Lower leg skin (tissue), 4 donors: ENCODE results near the gene GADD45B. TPM values are rescaled to one million over a fixed set of nuclear protein-coding genes. Genes with fewer than 3 reads are reported as not detected.
"Not testable (repeated sequence)": the region's sequence is repeated elsewhere in the genome, so short reads cannot be mapped to it uniquely, and the experiment has no call there.

ENCODE experiments used
- DNase-seq, 2 donors: peaks; one replicate each; pipeline ENCODE4 v3.0.0-alpha.2; 2019; ENCODE audit warnings: low spot score in 2 of 2
- H3K4me3 ChIP-seq: fragments of 200-600 bp; sonication (generic); 2 replicates; pipeline ENCODE4 v1.5.1; 2017; ENCODE audit warnings: mild to moderate bottlenecking, low read depth; ENCODE audit not compliant: poor library complexity, severe bottlenecking
- POLR2A ChIP-seq, 2 donors: fragments of 450-650 bp; IDR thresholded peaks; one replicate each; pipeline ENCODE4 v1.6.1; 2016 to 2017; ENCODE audit warnings: antibody characterized with exemption in 2 of 2, mild to moderate bottlenecking in 1 of 2, moderate library complexity in 1 of 2
- WGBS, 2 donors: methylation state at CpG; one replicate each; pipeline ENCODE4 v1.1.5; 2018; 5-methylcytosine and 5-hydroxymethylcytosine counted together
- intact Hi-C: fragments of 100-400 bp; cut with DNase I; formaldehyde crosslinking; loops from one replicate; pipeline ENCODE4 v1.15.0; 2023; ENCODE audit warnings: low total_unique reads
- total RNA-seq, 4 donors: library from RNA; depleted of rRNA; stranded (reverse); fragments of >200 nt; gene quantifications; one replicate each; pipeline ENCODE4 v1.1.0, GENCODE V29; 2016
- TF ChIP-seq, protein P1 (sequence below), 3 donors: fragments of 450-650 bp; IDR thresholded peaks; one replicate each; pipeline ENCODE4 v1.5.1; 2016; ENCODE audit warnings: antibody characterized with exemption in 3 of 3, mild to moderate bottlenecking in 3 of 3, moderate library complexity in 2 of 3

Gene GADD45B
- total RNA-seq, 4 donors from 2014 or later: 74.0 to 205 (median 106) TPM

DNA sequence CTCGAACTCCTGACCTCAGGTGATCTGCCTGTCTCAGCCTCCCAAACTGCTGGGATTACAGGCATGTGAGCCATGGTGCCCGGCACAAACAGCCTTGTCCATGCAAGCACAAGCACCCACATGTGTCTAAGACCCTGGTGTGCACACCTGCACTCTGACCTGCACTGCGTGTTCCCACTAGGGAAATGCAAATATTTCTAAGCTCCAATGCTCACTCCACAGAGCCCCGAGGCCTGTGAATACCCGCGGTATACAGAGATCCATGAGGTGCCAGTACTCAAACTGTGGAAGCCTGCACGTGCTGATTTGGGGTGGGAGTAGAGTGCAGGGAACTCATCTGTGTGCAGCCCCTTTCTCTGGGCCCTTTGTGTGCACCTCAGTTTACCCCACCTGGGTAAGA is 14.7 kb downstream of the GADD45B start:
- no peak overlapping the region for H3K4me3 ChIP-seq
- WGBS, 2 donors: 46 to 56% methylated on average over 7 of the region's 7 CpGs
- TF ChIP-seq, protein P1, sequence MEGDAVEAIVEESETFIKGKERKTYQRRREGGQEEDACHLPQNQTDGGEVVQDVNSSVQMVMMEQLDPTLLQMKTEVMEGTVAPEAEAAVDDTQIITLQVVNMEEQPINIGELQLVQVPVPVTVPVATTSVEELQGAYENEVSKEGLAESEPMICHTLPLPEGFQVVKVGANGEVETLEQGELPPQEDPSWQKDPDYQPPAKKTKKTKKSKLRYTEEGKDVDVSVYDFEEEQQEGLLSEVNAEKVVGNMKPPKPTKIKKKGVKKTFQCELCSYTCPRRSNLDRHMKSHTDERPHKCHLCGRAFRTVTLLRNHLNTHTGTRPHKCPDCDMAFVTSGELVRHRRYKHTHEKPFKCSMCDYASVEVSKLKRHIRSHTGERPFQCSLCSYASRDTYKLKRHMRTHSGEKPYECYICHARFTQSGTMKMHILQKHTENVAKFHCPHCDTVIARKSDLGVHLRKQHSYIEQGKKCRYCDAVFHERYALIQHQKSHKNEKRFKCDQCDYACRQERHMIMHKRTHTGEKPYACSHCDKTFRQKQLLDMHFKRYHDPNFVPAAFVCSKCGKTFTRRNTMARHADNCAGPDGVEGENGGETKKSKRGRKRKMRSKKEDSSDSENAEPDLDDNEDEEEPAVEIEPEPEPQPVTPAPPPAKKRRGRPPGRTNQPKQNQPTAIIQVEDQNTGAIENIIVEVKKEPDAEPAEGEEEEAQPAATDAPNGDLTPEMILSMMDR (IDR thresholded peaks at IDR 0.05): no peak
- no peak for TF ChIP-seq POLR2A (IDR thresholded peaks at IDR 0.05)
- no peak for DNase-seq
- intact Hi-C loops: no loop called here

DNA sequence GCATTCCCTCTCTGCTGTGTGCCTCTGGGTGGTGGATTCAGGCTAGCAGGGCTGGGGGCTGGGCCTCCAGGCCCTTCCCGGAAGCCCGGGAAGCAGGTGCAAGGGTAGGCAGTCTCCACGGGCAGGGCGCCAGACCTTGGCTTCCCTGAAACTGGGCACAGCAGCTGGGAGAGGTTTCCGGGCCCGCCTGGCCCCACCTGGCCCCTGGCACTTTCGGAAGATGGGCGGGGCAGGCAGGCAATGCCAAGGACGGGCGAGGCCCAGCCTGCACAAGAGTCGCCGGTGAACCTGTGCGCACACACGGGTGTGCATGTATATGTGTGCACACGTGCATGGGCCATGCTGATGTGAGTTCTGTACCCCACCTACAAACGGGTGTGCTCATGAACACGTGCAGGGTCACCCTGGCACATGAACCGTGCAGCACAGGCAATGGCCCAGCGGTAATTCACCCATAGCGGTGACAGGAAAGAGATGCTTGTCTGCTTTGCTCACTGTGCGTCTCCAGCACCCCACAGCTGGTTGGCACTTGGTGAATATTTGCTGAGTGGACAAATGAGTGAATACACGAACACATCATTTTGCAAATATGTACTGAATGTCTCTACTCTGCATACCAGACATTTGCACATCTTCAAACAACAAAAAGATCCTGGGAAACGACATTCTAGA is 15.3 kb downstream of the GADD45B start:
- no peak for TF ChIP-seq POLR2A (IDR thresholded peaks at IDR 0.05)
- TF ChIP-seq, protein P1 (IDR thresholded peaks at IDR 0.05): no peak
- peak; percentile 67 to 93 for DNase-seq
- H3K4me3 ChIP-seq: no peak overlapping the region
- WGBS, 2 donors: 23 to 33% methylated on average over 13 to 23 of the region's 23 CpGs
- intact Hi-C loops: no loop called here

DNA sequence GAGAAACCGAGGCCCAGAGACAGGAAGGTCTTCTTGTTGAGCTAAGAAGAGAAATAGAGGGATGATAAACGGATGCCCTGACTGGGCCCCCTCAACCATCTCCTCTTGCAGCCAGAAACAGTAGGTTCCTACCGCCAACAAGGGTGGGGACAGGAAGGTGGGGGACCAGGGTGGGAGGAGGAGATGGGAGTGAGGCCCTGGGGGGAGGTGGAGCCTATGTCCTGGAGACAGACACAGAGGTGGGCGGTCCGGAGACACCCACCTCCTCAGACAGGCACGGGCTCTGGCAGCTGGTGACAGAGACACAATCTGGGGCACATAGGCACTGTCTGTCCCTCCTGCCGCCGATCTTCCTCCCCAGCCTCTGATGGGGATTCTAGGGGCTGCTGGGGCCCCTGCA is 16.9 kb downstream of the GADD45B start:
- 70 to 74% methylated on average over 8 of the region's 8 CpGs for WGBS, 2 donors
- TF ChIP-seq, protein P1 (IDR thresholded peaks at IDR 0.05): no peak
- no peak for TF ChIP-seq POLR2A (IDR thresholded peaks at IDR 0.05)
- intact Hi-C loops: no loop called here
- no peak for DNase-seq
- no peak overlapping the region for H3K4me3 ChIP-seq

DNA sequence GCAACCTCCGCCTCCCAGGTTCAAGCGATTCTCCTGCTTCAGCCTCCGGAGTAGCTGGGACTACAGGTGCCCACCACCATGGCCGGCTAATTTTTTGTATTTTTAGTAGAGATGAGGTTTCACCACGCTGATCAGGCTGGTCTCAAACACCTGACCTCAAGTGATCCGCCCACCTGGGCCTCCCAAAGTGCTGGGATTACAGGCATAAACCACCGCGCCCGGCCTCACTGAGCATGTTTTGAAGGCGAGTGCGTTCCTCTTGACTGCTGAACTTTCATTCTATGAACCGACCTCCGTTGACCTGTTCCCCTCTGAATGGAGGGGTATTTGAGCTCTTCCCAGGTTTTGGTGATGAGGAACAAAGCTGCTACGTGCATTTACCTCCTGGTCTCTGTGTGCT is 17.5 kb downstream of the GADD45B start:
- DNase-seq, intact Hi-C loops, H3K4me3 ChIP-seq: not testable (repeated sequence)
- WGBS, 2 donors: 83 to 84% methylated on average over 14 of the region's 14 CpGs

DNA sequence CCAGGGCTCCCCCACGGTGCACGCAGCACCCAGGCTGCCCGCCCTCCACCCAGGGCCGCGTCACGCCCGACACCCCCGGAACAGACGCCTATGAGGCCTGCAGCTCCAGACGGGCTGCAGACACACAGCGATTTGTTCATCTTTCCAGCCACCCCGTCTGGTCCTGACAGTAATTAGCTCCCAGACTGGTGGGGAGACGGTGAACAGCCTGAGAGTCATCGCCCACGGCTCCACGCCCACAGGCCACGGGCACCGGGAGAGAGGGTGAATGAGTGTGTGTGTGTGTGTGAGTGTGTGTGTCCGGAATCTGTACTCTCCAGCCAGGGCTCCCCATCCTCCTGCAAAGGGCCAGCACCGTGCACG is 18.1 kb downstream of the GADD45B start:
- no peak for TF ChIP-seq POLR2A (IDR thresholded peaks at IDR 0.05)
- TF ChIP-seq, protein P1 (IDR thresholded peaks at IDR 0.05): no peak
- DNase-seq: no peak
- no peak overlapping the region for H3K4me3 ChIP-seq
- WGBS, 2 donors: 26 to 28% methylated on average over 19 to 21 of the region's 21 CpGs
- intact Hi-C loops: no loop called here

DNA sequence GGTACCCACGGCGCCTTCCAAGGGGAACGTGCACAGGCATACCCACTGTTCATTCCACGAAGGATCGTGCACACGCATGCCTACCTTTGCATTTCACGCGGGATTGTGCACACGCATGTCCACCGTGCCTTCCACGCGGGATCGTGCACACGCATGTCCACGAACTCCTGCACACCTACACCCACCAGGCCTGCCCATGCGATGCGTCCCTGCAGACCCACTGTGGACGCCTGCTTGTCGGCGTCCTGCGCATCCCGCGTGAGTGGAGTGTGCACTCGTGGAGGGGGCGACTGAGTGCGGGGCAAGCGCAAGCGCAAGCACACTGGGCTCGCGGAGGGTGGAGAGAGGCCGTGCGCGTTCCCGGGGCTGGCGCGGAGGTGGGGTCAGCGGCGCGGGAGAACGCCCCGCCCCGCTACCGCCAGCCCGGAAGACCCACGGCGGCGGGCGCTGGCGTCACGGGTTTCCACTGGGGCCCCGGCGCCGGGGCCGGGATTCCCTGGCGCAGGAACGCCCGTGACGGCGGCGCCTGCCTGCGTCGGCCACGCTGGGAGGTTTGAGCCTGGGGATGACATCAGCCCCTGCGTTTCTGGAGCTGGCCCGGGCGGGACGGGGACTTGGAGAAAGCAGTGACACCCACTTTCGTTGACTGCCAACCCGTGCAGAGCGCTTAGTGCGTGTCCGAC is 18.7 kb downstream of the GADD45B start:
- TF ChIP-seq, protein P1 (IDR thresholded peaks at IDR 0.05): no peak
- TF ChIP-seq POLR2A (IDR thresholded peaks at IDR 0.05): no peak
- H3K4me3 ChIP-seq: no peak overlapping the region

More for the DNA sequence above, 18.7 kb downstream of the GADD45B start:
- peak; percentile 54 to 97 for DNase-seq
- 9 to 10% methylated on average over 31 to 40 of the region's 72 CpGs for WGBS, 2 donors
- intact Hi-C loops: no loop called here
